SU-DHL-6 (cell line): ENCODE data around the gene NDUFA12.

ENCODE experiments used
- EZH2phosphoT487 ChIP-seq: fragments of 200-600 bp; sonication (generic), shearing (Covaris generic); conservative IDR thresholded peaks from 2 replicates; pipeline ENCODE4 v1.6.1; 2018; ENCODE audit warnings: mild to moderate bottlenecking, antibody characterized with exemption, low read length, moderate library complexity, mixed read lengths
- TF ChIP-seq, protein P1 (sequence below): fragments of 200-600 bp; sonication (generic); IDR thresholded peaks from one replicate; pipeline ENCODE4 v1.5.1; 2017; ENCODE audit warnings: antibody characterized with exemption, mild to moderate bottlenecking, low read length, moderate library complexity; ENCODE audit not compliant: insufficient read depth, poor library complexity, severe bottlenecking

DNA sequence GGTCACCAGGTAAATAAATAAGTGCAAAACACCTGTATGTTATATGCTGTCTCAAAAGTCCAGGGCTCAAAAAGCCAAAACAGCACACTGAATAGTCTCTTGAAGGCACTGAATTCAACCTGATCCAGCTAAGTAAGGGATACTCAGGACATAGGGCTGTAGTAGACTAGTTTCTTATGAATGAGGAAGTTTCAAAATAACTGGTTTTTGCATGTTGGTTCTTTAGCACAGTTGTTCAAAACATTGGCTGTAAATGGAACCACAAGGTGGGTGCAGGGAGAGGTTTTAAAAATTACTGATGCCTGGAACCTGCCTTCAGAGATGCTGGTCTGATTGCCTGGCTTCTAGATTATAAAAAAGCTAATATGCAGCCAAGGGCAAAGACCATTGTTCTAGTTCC lies 34.1 kb downstream of the NDUFA12 start:
- TF ChIP-seq, protein P1, sequence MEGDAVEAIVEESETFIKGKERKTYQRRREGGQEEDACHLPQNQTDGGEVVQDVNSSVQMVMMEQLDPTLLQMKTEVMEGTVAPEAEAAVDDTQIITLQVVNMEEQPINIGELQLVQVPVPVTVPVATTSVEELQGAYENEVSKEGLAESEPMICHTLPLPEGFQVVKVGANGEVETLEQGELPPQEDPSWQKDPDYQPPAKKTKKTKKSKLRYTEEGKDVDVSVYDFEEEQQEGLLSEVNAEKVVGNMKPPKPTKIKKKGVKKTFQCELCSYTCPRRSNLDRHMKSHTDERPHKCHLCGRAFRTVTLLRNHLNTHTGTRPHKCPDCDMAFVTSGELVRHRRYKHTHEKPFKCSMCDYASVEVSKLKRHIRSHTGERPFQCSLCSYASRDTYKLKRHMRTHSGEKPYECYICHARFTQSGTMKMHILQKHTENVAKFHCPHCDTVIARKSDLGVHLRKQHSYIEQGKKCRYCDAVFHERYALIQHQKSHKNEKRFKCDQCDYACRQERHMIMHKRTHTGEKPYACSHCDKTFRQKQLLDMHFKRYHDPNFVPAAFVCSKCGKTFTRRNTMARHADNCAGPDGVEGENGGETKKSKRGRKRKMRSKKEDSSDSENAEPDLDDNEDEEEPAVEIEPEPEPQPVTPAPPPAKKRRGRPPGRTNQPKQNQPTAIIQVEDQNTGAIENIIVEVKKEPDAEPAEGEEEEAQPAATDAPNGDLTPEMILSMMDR = no peak
- TF ChIP-seq EZH2phosphoT487 = no peak
